Dermis microvascular lymphatic vessel endothelial cell (primary cell): ENCODE data around the gene ATF5. TPM values are rescaled to one million over a fixed set of nuclear protein-coding genes. Genes with fewer than 3 reads are reported as not detected.
"Not testable (repeated sequence)": the region's sequence is repeated elsewhere in the genome, so short reads cannot be mapped to it uniquely, and the experiment has no call there.

ENCODE experiments used
- DNase-seq, 2 donors: peaks; one replicate each; pipeline versions ENCODE4 v3.0.0 to v3.0.0-alpha.2; 2010; ENCODE audit warnings: low read depth in 2 of 2
- total RNA-seq: library from RNA; depleted of rRNA; stranded (reverse); fragments of >200 nt; gene quantifications from 2 replicates; pipeline ENCODE4 v1.2.1, GENCODE V29; 2014

The ATF5 gene
- total RNA-seq, 1 donor from 2014 or later = 3.3 TPM

DNA sequence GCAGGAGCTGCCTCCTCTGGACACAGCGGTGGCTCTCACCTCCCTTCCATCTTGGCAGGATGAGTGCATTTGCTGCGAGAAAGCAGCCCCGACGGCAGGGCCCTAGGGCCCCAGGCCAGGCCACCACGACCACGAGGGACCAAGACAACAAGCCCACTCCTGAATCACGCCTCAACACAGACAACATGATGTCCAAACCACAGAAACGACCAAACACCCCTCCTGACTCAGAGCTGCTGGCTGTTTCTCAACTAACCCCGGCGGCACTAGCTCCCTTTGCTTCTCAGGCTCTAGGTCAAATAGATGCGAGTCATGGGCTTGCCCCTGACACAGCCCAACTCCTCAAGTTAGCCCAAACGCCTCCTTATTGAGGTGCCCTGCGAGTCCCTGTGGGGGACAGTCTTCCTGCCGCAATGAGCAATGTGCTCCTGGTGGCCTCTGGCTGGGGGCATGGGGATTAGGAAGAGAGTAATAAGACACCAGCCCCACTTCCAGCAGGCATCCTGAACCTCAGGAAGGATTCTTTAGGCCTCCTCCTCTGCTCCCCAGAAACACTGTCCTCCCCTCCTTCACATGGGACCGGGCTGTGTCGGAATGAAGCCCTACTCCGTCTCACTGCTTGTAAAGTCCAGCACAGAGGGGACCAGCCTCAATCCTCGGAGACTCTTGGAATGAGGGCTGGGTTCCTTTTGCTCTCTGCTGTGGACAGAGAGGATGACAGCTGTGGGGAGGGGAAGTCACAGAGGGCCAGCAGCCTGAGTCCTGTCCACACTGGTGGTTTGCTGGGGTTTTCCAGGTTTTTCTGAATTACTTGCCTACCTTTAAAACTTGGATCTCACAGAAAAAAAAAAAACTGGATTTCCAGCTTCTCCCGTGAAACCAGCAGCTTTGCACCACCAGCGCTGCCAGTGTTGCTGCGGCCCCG lies 6.9 kb upstream of the ATF5 start:
- no peak for DNase-seq

DNA sequence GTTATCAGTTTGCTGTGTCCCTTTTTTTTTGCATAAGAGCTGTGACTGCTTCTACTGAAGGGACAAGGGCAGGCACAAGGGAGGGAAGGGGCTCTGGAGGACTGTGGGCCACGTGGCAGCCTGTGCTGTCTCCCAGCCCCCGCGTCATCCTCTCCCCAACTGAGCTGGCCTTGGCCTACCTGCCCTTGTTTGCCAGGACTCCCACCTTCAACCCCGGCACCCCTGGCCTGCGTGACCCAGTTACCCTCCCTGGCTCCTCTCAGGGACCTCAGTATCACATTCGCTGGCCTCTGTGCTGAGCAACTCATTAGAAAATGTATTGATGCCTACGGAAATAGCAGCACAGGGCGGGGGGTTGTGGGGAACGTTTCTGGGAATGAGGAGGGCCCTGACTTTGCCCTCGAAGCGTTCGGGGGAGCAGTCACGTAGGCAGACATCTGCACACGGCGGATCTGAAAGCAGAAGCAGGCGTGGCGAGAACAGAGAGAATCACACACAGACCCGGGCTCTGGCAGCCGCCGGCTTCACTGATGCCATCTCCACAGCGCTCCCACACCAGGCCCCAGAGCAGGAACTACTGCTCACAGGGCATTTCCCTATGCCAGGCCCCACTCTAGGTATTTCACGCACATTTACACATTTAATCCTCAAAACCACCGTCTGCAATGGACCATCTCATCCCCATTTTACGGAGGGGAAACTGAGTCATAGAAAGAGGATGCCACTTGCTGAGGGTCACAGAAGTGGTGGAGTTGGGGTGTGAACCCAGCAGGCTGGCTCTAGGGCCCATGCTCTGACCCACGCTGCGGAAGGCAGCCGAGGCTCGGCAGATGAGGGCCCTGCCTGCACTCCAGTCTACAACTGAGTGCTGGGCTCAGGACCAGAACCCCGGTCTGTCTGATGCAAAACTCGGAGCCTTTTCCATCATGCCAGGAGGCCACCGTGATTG lies 5.7 kb upstream of the ATF5 start:
- DNase-seq = no peak

DNA sequence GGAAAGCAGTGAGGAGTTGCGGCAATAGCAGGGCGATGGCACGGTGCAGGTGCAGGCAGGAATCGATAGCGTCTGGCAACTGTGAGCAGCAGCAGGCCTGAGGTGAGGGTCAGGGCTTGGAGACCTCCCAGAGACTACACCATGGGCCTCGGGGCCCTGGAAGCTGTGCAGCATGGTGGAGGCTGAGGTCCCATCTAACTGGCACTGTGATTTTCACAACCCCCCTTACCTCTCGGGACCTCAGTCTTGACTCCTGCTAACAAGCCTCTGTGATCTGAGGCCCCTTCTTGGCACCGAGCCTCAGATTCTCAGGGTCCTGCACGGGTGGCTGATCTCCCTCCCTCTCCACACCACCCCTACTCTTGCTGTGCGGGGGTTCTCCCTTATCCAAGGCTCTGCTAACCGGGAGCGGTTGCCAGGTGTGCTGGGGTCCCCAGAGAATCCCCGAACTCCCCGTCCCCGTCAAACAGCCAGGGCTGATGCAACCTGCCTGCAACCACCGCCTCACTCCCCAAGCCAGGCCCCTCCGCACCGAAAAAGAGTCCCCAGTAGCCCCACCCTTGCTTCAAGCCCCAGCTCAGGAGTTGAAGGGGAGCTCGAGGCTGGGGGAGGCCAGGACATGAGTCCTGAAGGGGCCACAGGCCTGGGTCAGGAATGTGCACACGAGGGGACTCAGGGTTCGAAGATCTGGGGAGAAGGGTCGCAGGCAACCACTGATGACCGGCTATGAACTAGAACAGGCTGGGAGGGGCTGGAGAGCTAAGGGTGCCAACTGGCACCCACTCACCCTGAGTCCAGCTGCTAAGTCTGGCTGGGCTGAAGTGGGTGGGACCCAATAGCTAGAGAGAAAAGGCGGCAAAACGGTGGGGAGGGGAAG lies 4.8 kb upstream of the ATF5 start:
- no peak for DNase-seq

DNA sequence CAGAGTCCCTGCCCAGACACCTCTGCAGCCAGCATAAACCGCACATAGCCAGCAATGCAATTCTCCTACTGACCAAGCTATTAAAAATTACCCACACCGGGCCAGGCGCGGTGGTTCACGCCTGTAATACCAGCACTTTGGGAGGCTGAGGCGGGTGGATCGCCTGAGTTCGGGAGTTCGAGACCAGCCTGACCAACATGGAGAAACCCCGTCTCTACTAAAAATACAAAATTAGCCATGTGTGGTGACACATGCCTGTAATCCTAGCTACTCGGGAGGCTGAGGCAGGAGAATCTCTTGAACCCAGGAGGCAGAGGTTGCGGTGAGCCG lies 4.2 kb upstream of the ATF5 start:
- DNase-seq = not testable (repeated sequence)

DNA sequence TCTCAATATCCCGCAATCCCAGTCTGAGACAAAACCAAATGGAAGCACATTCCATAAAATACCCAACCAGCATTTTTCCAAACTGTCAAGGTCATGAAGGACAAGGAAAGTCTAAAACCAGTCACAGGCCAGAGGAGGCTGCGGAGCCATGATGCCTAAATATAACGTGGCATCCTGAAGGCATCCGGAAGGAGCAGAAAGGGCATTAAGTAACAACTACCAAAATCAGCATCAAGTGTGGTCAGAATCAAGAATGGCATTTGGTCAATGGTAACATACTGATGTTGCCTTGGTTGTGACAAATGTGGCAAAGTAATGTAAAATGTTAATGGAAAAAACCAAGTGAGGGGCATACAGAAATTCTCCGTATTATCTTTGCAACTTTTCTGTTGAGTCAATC lies 3.5 kb upstream of the ATF5 start:
- DNase-seq = no peak

DNA sequence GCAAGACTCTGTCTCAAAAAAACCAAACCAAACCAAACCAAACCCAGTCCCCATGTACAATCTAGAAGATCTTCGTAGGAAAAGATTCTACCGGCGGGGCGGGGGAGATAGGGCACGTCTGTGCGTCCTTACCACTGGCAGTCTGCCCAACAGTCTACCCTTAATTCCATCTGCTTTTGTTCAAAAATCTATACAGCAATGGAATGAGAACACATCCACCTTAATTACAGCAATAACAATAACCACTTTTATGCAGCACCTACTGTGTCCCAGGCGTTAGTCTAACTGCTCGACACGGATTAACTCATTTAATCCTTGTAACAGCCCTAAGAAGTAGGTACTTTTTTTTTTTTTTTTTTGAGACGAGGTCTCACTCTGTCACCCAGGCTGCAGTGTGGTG lies 2.5 kb upstream of the ATF5 start:
- DNase-seq = no peak

DNA sequence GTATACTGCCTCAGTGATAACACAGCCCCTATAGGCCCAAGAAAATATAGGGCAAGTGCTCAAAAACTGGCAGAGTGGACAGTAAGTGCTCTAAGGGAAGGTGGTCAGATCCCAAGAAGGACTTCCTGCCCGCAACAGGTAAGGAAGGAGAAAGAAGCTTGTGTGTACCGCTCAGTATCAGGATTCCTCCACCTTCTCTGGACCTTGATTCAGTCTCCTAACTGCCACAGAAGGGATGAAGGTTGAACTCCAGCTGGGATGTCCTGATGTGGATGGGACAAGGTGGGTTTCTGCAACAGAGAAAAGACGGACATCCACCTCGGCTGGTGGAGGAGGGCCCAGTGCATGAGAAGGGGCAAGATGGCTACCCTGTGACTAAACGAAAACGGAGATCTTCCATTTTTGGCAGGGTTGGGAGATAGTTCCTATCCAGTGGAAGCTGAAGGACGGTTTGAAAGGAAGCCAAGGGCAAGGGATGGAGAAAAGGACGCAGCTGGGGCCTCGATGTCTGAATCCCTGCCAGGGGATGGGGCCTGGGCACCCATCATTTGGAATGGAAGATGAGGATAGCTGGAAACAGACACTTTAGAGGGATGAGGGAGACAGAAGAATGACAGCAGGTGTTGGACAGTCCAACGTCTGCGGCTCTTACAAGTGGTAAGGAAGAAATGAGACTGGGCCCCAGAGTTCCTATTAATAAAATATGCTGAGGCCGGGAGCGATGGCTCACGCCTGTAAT lies 1.3 kb upstream of the ATF5 start:
- no peak for DNase-seq

- DNase-seq = peak; percentile 99
Observed at GRCh38 chr19:49929611-49930482, 842 bp downstream of the ATF5 start.

DNA sequence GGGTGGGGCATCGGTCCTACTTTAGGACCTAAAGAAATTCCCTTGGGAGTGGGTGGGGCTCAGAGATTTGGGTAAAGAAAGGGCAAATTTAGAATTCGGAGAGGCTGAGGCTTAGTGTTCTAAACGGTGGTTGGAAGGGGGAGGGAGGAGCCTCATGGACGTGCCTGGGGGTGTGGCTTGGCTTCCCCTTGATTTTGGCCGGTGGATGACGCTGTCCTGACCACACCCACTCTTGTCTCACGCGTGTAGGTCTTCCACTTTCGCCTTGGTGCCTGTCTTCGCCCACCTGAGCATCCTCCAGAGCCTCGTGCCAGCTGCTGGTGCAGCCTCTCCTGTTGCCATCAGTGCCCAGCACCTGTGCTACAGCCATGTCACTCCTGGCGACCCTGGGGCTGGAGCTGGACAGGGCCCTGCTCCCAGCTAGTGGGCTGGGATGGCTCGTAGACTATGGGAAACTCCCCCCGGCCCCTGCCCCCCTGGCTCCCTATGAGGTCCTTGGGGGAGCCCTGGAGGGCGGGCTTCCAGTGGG lies 1.5 kb downstream of the ATF5 start:
- no peak for DNase-seq

DNA sequence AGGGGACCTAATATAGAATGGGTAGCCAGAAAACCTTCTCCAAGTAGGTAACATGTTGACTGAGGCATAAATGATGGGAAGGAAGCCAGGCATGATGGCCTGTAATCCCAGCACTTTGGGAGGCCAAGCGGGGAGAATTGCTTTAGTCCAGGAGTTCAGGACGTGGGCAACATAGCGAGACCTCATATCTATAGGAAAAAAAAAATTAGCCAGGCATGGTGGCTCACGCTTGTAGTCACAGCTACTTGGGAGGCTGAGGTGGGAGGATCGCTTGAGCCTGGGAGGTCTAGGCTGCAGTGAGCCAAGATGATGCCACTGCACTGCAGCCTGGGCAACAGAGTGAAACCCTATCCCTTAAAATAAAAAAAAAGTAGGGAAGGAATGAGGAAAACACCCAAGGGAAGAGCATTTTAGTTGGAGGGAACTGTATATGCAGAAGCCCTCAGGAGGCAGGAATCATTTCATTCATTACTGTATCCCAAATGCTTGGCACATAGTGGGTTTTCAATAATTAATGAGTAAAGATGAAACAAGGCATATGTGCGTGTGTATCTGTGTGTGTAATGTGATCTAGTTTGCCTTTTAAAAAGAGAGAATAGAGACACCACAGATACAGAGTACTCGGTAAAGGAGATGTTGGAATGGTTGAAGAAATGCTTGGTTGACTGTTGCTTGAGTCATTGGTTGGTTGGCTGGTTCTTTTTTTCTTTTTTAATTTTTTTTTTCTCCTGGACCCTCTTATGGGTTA lies 2.5 kb downstream of the ATF5 start:
- DNase-seq = no peak

- DNase-seq = no peak
Observed at GRCh38 chr19:49932041-49932451, 3.0 kb downstream of the ATF5 start.

- no peak for DNase-seq
Observed at GRCh38 chr19:49932731-49933131, 3.7 kb downstream of the ATF5 start.

DNA sequence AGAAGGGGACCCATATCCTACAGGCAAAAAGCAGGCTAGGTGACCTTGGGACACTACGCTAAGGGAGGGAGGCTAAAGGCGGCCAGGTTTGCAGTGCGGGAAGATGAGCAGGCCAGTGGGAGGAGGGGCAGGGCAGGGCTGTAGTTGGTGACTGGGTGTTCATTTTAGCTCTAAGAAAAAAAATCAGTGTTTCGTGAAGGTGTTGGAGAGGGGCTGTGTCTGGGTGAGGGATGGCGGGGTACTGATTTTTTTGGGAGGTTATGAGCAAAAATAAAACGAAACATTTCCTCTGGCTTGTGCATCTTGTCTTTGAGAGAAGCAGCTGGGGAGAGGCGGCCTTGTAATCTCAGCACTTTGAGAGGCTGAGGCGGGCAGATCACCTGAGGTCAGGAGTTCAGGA lies 4.6 kb downstream of the ATF5 start:
- no peak for DNase-seq

GRCh38 chr19:49936549-49936948 lies 7.5 kb downstream of the ATF5 start:
- DNase-seq = no peak

GRCh38 chr19:49937750-49938381 lies 8.9 kb downstream of the ATF5 start:
- DNase-seq = peak; percentile 36 to 65

DNA sequence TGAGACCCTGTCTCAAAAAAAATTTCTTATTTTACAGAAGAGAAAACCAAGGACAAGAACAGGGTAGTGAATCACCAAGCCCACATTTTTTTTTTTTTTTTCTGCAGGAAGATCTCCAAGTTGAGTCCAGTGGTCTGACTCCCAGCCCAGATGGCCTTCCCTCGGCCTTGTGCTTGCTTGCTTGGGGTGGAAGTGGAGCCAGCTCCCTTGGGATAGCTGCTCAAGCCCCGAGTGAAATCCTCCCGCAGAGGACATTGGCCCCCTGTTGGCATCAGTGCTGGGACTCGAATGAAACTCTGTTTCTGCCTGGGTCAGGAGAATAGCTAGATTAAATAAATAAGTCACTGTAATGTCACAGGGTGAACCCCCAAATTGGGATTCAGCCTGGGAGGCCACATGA lies 9.7 kb downstream of the ATF5 start:
- no peak for DNase-seq

- no peak for DNase-seq
Observed at GRCh38 chr19:49939721-49940481, 10.9 kb downstream of the ATF5 start.

DNA sequence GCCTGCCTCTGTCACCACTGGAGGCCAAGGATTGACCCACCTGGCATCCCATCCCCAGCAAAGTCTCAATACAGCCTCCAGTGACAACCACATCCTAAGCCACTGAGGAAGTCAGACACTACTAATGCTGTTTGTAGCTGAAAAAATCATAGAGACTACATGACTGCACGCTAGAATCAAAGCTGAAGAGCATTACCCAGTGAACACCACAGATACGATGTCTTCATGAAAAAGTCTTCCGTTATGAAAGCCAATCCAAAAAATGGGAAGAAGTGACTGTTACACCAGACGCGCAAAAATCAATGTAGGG lies 11.4 kb downstream of the ATF5 start:
- no peak for DNase-seq
